MM.1S (cell line): ENCODE results near the gene PRM2.

Experiments used
- DNase-seq: peaks from one replicate; pipeline ENCODE4 v3.0.0-alpha.2; 2015
- H2AFZ ChIP-seq: fragments of 300-600 bp; sonication (generic); 2 replicates; pipeline ENCODE4 v1.6.0; 2016; ENCODE audit warnings: antibody characterized with exemption, low read length
- H3F3A ChIP-seq: fragments of 300-600 bp; sonication (generic); 2 replicates; pipeline ENCODE4 v1.6.1; 2016; ENCODE audit warnings: mild to moderate bottlenecking, antibody characterized with exemption, low read length, moderate library complexity, mixed read lengths; ENCODE audit not compliant: insufficient read depth
- H3K27ac ChIP-seq: fragments of 300-600 bp; sonication (generic); 2 replicates; pipeline ENCODE4 v1.5.1; 2016; ENCODE audit warnings: mild to moderate bottlenecking, low read length
- H3K27me3 ChIP-seq: fragments of 300-600 bp; sonication (generic); replicated peaks from 2 replicates; pipeline ENCODE4 v1.6.0; 2016; ENCODE audit warnings: low read length; ENCODE audit not compliant: insufficient read depth
- H3K36me3 ChIP-seq: fragments of 300-600 bp; sonication (generic); replicated peaks from 2 replicates; pipeline ENCODE4 v1.6.1; 2016; ENCODE audit warnings: mild to moderate bottlenecking, low read length, mixed read lengths; ENCODE audit not compliant: insufficient read depth
- H3K4me1 ChIP-seq: fragments of 300-600 bp; sonication (generic); 2 replicates; pipeline ENCODE4 v1.6.1; 2016; ENCODE audit warnings: low read length, mixed read lengths
- H3K4me2 ChIP-seq: fragments of 300-600 bp; sonication (generic); 2 replicates; pipeline ENCODE4 v1.6.0; 2016; ENCODE audit warnings: low read depth, low read length
- H3K4me3 ChIP-seq: fragments of 300-600 bp; sonication (generic); 2 replicates; pipeline ENCODE4 v1.5.1; 2016; ENCODE audit warnings: low read length, mixed read lengths
- H3K79me2 ChIP-seq: fragments of 300-600 bp; sonication (generic); 2 replicates; pipeline ENCODE4 v1.6.1; 2016; ENCODE audit warnings: mixed run types, low read length, mixed read lengths
- H3K9ac ChIP-seq: fragments of 300-600 bp; sonication (generic); 2 replicates; pipeline ENCODE4 v1.6.1; 2016; ENCODE audit warnings: low read length, mixed read lengths
- H3K9me2 ChIP-seq: fragments of 300-600 bp; sonication (generic); replicated peaks from 2 replicates; pipeline ENCODE4 v1.6.1; 2016; ENCODE audit warnings: mild to moderate bottlenecking, low read length, mixed read lengths; ENCODE audit not compliant: insufficient read depth
- H3K9me3 ChIP-seq: fragments of 300-600 bp; sonication (generic); replicated peaks from 2 replicates; pipeline ENCODE4 v1.6.1; 2016; ENCODE audit warnings: mild to moderate bottlenecking, low read length, mixed read lengths; ENCODE audit not compliant: insufficient read depth
- H4K20me1 ChIP-seq: fragments of 300-600 bp; sonication (generic); 2 replicates; pipeline ENCODE4 v1.6.1; 2016; ENCODE audit warnings: mild to moderate bottlenecking, low read length, moderate library complexity, mixed read lengths; ENCODE audit not compliant: insufficient read depth
- CTCF ChIP-seq: fragments of 300-600 bp; sonication (generic); IDR thresholded peaks from 2 replicates; pipeline ENCODE4 v1.5.1; 2016; ENCODE audit warnings: antibody characterized with exemption, low read length, mixed read lengths
- EZH2 ChIP-seq: fragments of 300-600 bp; sonication (generic); optimal IDR thresholded peaks from 2 replicates; pipeline ENCODE3; 2017; ENCODE audit warnings: low read depth, mild to moderate bottlenecking, antibody characterized with exemption, low read length, mixed read lengths
- EZH2phosphoT487 ChIP-seq: fragments of 300-600 bp; sonication (generic); IDR thresholded peaks from 2 replicates; pipeline ENCODE4 v1.6.1; 2018; ENCODE audit warnings: antibody characterized with exemption, low read length

The PRM2 gene

GRCh38 chr16:11273721-11274324 is 2.5 kb downstream of the PRM2 start:
- Histone ChIP-seq H3F3A (no peaks in the 10 kb centered on the region), H3K9me2 (no peaks in the 10 kb centered on the region), H3K9ac (no peak overlapping the region), H2AFZ (no peak overlapping the region), H4K20me1 (no peaks in the 10 kb centered on the region), H3K4me3 (no peak overlapping the region), H3K27ac (no peak overlapping the region), H3K79me2 (no peaks in the 10 kb centered on the region), H3K27me3 (peaks cover 14% of the 10 kb centered on the region; the same call in 1 of the 2 replicates), H3K9me3 (no peaks in the 10 kb centered on the region), H3K4me2 (no peak overlapping the region), H3K36me3 (no peaks in the 10 kb centered on the region), H3K4me1 (no peaks in the 10 kb centered on the region)
- no peak for DNase-seq
- TF ChIP-seq CTCF, result no peak
- no peak for TF ChIP-seq EZH2phosphoT487
- no peak for TF ChIP-seq EZH2

- Histone ChIP-seq H3K9me3 (no peaks in the 10 kb centered on the region), H3K79me2 (no peaks in the 10 kb centered on the region), H3K9ac (no peak within 1 kb of the TSS), H3K9me2 (no peaks in the 10 kb centered on the region), H3K36me3 (no peaks in the 10 kb centered on the region), H3K4me1 (no peaks in the 10 kb centered on the region), H3K27me3 (peaks cover 21% of the 10 kb centered on the region; the same call in 1 of the 2 replicates), H3K27ac (no peak within 1 kb of the TSS), H3K4me3 (no peak within 1 kb of the TSS), H4K20me1 (no peaks in the 10 kb centered on the region), H3K4me2 (no peak within 1 kb of the TSS), H2AFZ (no peak within 1 kb of the TSS), H3F3A (no peaks in the 10 kb centered on the region)
- TF ChIP-seq EZH2 (no peak), EZH2phosphoT487 (no peak), CTCF (no peak)
- no peak for DNase-seq
Measured at GRCh38 chr16:11272921-11273720, 3.2 kb downstream of the PRM2 start, which contains the start of gene PRM3. Gene PRM3 (minus strand): TSS chr16:11273629. CDS start chr16:11273595, 34 bp downstream.

GRCh38 chr16:11272484-11272883 is 3.8 kb downstream of the PRM2 start:
- H3K4me1 ChIP-seq, result no peaks in the 10 kb centered on the region
- H3K79me2 ChIP-seq, result no peaks in the 10 kb centered on the region
- TF ChIP-seq CTCF (no peak), EZH2phosphoT487 (no peak), EZH2 (no peak)
- no peak overlapping the region for H3K27ac ChIP-seq
- no peaks in the 10 kb centered on the region for H3K36me3 ChIP-seq
- no peak overlapping the region for H3K4me2 ChIP-seq
- no peak overlapping the region for H2AFZ ChIP-seq
- H3K9ac ChIP-seq, result no peak overlapping the region
- H3K9me2 ChIP-seq, result no peaks in the 10 kb centered on the region
- no peaks in the 10 kb centered on the region for H3F3A ChIP-seq
- H3K9me3 ChIP-seq, result no peaks in the 10 kb centered on the region
- DNase-seq, result no peak
- no peaks in the 10 kb centered on the region for H4K20me1 ChIP-seq
- no peak overlapping the region for H3K4me3 ChIP-seq
- peaks cover 22% of the 10 kb centered on the region; the same call in 1 of the 2 replicates for H3K27me3 ChIP-seq
